ENCODE results near the gene ATG9B.

The ATG9B gene

GRCh38 chr7:151062399-151063211, 38.3 kb upstream of the ATG9B start:
- H3K4me3 ChIP-seq (ENCODE audit: low read length), result peak overlapping the region; percentile 27
- no peak for TF ChIP-seq CTCF (IDR thresholded peaks at IDR 0.05; ENCODE audit: insufficient read depth, low read depth, low read length, missing control alignments)
- DNase-seq (ENCODE audit: low read depth), result peak; percentile 63

- TF ChIP-seq CTCF (IDR thresholded peaks at IDR 0.05; ENCODE audit: insufficient read depth, low read depth, low read length, missing control alignments), result no peak
- DNase-seq (ENCODE audit: low read depth), result no peak
- H3K4me3 ChIP-seq (ENCODE audit: low read length), result peak overlapping the region; percentile 10
Measured at GRCh38 chr7:151062111-151062398, 37.8 kb upstream of the ATG9B start.

- H3K4me3 ChIP-seq (ENCODE audit: low read length), result no peak overlapping the region
- DNase-seq (ENCODE audit: low read depth), result no peak
- TF ChIP-seq CTCF (IDR thresholded peaks at IDR 0.05; ENCODE audit: insufficient read depth, low read depth, low read length, missing control alignments), result no peak
Measured at GRCh38 chr7:151061213-151062110, 37.2 kb upstream of the ATG9B start.

GRCh38 chr7:151060416-151061212, 36.3 kb upstream of the ATG9B start:
- peak overlapping the region; percentile 96 for H3K4me3 ChIP-seq (ENCODE audit: low read length)
- no peak for TF ChIP-seq CTCF (IDR thresholded peaks at IDR 0.05; ENCODE audit: insufficient read depth, low read depth, low read length, missing control alignments)
- peak; percentile 37 for DNase-seq (ENCODE audit: low read depth)

- H3K4me3 ChIP-seq (ENCODE audit: low read length), result peak overlapping the region; percentile 96
- no peak for TF ChIP-seq CTCF (IDR thresholded peaks at IDR 0.05; ENCODE audit: insufficient read depth, low read depth, low read length, missing control alignments)
- DNase-seq (ENCODE audit: low read depth), result no peak
Measured at GRCh38 chr7:151060113-151060415, 35.8 kb upstream of the ATG9B start.

- TF ChIP-seq CTCF (IDR thresholded peaks at IDR 0.05; ENCODE audit: insufficient read depth, low read depth, low read length, missing control alignments), result peak; percentile 43
- peak within 1 kb of the TSS; percentile 96 for H3K4me3 ChIP-seq (ENCODE audit: low read length)
- DNase-seq (ENCODE audit: low read depth), result peak; percentile 69
Measured at GRCh38 chr7:151059367-151060112, 35.2 kb upstream of the ATG9B start, which contains the start of gene SLC4A2. Gene SLC4A2, plus strand, starts transcription at chr7:151059589. Its CDS starts 2,399 bp downstream, at chr7:151061988.

All from epithelial cell of esophagus (primary cell).